ENCODE measurements around the gene SMG6.
"Not testable (repeated sequence)": the region's sequence is repeated elsewhere in the genome, so short reads cannot be mapped to it uniquely, and the experiment has no call there.

SMG6 gene

GRCh38 chr17:2263183-2264066 is 40.2 kb downstream of the SMG6 start:
- DNase-seq (ENCODE audit: low read depth): peak; percentile 62

DNA sequence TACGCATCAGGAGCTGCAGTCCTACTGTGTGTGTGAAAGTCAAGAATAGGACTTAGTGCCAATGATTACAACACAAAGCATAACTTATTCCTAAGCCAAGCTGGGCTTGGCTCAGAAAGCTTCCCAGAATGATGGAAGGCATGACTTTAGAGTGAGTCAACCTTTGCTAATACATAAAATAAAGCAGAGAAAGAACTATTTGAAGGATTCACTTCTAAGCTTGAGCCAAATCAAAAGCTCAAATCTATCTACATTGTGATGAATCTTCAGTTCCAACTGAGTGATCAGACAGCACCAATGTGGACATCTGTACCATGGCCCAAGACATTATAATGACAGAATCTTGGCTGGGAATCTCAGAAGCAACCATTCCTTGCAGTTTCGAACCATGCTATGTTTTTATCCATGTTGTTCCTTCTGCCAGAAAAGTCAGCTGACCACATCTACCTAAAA is 41.4 kb downstream of the SMG6 start:
- DNase-seq (ENCODE audit: low read depth): peak; percentile 94

DNA sequence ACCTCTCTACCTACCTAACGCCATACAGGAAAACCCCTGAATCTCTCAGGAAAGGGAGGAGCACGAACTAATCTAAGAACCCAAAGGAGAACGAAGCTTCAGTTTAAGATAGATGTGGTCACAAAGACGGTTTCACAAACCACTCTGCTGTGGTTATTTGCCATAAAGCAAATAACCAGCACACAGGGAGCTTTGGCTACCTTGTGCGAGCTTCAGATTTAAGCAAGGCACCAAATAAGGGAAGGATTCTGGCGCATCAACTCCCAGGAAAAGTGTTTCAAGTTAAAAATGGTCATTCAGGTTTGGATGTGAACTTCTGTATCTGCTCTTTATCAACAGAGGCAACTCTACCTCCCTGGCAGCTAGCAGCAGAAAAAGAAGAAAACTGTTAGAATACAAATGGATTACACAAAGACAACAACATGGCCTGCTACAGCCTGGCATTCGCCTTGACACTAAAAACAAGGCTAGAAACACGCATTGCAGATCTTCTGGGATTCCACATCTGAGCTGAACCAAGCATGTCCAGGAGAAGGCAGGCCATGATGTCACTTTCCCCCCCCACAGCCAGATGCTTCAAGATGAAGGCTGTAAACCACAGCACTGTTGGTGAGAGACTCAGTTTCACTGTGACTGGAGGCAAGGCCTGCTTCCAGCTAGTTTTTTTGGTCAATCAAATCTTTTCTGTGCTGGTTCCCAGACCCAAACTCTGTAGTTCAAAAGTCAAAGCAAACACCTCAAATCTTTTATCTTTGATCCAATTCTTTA is 43.6 kb downstream of the SMG6 start:
- peak; percentile 89 for DNase-seq (ENCODE audit: low read depth)

DNA sequence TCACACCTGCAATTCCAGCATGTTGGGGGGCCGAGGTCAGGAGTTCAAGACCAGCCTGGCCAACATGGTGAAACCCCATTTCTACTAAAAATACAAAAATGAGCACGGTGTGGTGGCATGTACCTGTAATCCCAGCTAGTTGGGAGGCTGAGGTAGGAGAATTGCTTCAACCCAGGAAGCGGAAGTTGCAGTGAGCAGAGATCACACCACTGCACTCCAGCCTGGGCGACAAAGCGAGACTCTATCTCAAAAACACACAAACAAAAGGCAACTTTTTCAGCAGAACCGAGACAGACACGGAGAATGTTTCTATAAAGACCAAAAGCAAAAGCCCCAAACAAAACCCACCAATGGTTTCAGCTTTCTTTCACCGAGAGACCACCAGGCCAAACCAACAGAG is 44.8 kb downstream of the SMG6 start:
- not testable (repeated sequence) for DNase-seq (ENCODE audit: low read depth)

- DNase-seq (ENCODE audit: low read depth): no peak
Measured at GRCh38 chr17:2253768-2254406, 49.7 kb downstream of the SMG6 start.

- no peak for DNase-seq (ENCODE audit: low read depth)
Measured at GRCh38 chr17:2253362-2253761, 50.2 kb downstream of the SMG6 start.

GRCh38 chr17:2251098-2251497 is 52.5 kb downstream of the SMG6 start:
- peak; percentile 49 for DNase-seq (ENCODE audit: low read depth)

DNA sequence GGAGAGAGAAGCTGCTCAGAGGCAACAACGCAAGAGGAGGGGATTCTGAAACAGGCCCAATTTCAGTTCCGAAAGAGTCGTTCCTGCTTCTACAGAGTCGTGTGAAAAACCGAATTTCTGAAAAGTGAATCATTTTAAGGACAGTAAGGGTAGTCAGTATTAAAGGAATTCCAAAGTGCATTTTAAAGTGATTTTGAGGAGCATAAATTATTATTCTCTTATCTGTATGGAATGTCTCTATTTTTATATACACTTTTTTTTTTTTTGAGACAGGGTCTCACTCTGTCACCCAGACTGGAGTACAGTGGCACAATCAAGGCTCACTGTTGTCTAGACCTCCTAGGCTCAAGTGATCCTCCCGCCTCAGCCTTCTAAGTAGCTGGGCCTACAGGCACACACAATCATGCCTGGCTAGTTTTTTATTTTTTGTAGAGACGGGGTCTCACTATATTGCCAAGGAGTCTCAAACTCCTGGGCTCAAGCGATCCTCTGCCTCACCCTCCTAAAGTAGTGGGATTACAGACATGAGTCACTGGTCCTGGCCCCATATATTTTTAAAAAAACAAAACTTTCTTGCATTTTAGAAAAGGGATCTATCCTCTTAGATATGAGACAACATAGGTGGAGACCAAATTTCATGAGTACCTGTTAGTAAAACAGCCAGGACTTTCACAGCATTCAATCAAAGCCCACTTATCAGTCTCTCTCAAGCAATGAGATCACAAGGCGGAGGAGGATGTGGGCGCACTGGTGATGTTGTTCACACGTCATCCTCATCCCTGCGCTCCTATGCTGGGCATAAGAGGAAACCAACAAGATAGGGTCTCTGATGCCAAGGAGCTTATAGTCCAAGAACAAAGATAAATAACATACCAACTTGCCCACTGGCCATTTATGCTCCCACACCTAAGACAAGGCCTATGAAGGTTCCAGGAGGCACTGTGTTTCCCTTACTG is 53.2 kb downstream of the SMG6 start:
- DNase-seq (ENCODE audit: low read depth): peak; percentile 90

DNA sequence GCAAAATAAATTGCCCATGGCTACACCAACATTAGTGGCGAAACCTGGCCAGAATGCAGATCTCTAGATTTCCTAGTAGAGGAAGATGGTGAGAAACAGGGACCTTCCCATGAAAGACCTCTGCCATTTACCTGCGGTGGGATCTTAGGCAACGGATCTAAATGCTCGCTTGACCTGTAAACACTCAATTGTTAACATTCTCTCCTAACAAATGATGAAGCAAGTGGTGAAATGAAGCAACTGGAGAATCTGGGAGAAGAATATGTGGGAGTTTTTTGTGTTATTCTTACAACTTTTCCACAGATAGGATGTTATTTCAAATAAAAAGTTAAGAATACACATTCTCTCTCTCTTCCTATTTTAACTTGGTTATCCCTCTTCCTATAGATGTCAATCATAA is 56.6 kb downstream of the SMG6 start:
- DNase-seq (ENCODE audit: low read depth): peak; percentile 69

DNA sequence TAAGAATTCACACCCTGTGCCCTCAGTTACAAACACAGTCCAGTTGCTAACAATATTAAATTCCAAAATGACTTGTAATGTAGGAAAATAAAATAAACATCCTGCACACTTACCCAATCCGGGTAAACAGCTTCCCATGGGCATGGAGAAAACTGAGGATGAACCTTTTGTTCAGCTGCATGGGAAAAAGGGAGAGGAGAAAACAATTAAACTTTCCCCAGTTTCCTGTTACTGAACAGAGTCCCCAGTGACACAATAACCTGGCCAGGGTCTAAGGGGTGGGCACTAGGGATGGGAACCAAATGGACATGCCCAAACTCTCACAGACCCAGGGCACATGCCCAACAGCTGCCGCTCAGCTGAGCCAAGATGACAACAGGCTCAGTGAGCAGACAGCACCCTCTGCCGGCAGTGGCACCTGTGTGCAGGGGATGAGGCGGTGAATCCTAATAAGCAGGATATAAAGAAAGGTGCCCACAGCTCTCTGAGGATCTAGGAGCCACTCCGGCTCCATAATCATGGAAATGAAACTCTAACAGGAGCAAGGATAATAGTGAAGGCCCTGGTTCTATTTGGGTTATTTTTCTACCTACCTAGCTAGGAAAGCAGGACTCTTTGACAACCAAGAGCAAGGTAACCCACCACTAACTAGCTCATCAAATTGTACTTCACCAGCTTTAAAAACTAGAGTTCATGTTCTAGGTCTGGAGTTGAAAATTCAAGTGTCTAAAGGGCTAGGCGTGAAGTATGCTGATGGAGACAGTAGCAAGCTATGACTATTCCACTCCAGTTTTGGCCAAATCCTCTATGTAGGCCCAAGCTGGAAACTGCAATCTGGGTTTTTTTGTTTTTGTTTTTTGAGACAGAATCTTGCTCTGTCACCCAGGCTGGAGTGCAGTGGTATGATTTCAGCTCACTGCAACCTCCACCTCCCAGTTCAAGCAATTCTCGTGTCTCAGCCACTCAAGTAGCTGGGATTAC is 58.8 kb downstream of the SMG6 start:
- peak; percentile 79 for DNase-seq (ENCODE audit: low read depth)

GRCh38 chr17:2243953-2244352 is 59.6 kb downstream of the SMG6 start:
- DNase-seq (ENCODE audit: low read depth): no peak

DNA sequence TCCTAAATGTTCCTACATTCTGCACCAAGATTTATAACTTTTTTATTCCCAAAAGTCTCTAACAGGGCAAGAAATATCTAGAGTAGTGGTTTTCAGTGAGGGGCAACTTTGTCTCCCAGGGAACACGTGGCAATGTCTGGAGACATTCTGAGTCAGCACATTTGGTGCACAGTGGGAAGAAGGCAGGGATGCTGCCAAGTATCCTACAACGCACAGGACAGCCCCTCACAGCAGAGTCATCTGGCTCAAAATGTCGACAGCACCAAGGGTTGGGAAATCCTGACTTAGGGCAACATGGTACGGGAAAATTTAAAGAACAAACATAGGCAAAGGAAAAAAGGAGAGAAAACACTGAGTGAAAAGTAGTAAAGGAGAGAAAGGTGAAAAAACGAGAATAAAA is 61.8 kb downstream of the SMG6 start:
- peak; percentile 91 for DNase-seq (ENCODE audit: low read depth)

DNA sequence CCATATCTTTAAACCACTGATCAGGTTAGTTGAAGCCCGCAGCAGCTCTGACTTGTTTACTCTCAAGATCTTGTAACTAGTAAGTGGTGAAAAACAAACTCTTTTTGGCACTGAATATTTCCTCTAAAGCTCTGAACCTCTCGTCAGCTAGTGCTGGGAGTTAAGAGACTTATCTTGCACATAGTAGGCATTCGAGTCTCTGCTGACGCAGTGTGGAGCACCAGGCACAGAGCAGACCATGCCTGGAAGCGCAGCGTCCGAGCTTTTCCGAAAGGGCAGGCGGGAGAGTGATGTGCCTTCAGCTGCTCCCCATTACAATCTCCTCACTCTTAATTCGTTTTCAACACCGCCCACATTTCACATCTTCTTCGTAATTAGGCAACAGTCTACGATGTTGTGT is 63.0 kb downstream of the SMG6 start:
- no peak for DNase-seq (ENCODE audit: low read depth)

DNA sequence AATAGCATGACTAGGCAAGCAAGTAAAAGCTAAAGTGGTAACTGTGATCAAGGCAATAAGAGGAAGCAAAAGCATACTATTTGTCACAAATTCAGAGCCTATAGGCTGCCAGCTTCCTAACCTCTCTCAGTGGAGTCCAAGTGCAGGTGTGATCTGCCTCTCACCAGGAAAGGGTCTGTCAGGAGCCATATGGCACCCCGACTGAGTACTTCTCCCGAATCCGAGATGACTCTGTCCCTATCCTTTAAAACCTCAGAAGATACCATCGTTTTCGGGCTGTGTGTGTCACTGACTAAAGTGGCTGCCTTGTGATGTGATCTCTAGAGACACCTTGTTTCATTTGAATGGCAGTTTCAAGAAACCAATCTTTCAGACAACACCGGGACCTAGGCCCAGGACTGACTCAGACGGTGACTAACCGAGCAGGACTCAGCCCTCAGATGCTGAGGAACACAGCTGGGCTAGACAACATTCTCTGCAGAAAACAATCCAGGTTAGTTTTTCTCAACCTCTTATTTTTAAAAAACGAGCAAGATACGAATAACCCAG is 63.6 kb downstream of the SMG6 start:
- peak; percentile 90 for DNase-seq (ENCODE audit: low read depth)

GRCh38 chr17:2239170-2239551 is 64.4 kb downstream of the SMG6 start:
- DNase-seq (ENCODE audit: low read depth): no peak

DNA sequence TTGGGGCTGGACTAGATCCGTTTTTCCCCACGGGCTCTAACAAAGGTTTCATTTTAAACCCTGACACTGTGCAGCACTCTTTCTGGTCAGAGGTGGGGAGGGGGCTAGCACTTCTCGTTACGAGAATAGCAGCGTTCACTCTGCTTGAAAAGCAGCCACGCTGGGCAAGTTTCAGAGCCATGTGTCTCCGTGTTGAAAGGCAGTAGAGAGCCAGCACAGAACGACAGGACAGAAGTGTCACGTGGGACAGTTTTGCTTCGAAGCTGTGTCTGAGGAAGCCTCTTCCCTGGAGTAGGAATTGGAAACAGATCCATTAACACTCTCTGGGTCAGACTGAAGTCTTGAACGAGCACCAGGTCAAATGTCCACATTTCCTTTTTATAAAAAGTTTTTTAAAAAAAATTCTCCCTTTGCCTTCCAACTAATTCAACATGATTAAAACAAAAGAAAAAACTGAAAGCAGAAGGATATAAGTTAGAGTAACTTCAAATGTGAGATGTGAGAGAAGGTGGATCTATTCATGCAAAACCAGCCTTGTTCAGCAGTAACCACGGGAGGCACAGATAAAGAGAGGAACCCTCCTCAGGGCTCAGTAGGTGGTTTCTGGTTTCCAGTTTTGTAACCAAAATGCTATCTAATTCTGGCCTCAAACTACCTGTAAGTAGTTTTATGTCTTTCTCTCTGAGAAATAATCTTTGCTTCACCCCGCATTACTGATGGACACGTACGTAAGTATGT is 65.0 kb downstream of the SMG6 start:
- DNase-seq (ENCODE audit: low read depth): no peak

- no peak for DNase-seq (ENCODE audit: low read depth)
Measured at GRCh38 chr17:2237950-2238349, 65.6 kb downstream of the SMG6 start.

DNA sequence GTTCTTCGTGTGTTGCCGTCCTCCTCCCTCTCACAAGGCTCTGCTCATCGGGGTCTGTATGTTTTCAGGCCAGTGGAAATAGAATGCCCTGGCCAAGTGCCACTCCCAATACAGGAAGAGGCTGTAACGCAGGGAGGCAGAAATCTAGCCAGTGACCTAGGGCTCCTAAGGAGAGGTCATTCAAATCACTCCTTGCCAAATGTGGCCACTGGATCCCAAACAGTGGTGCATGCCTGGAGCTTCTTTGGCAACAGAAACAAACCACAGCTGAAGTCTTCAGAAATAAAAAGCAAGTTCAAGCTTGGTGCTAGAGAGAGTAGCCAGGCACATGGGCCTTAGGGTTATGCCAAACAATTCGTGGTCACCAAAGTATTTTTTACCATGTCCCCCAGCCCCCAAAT is 66.1 kb downstream of the SMG6 start:
- DNase-seq (ENCODE audit: low read depth): peak; percentile 52

DNA sequence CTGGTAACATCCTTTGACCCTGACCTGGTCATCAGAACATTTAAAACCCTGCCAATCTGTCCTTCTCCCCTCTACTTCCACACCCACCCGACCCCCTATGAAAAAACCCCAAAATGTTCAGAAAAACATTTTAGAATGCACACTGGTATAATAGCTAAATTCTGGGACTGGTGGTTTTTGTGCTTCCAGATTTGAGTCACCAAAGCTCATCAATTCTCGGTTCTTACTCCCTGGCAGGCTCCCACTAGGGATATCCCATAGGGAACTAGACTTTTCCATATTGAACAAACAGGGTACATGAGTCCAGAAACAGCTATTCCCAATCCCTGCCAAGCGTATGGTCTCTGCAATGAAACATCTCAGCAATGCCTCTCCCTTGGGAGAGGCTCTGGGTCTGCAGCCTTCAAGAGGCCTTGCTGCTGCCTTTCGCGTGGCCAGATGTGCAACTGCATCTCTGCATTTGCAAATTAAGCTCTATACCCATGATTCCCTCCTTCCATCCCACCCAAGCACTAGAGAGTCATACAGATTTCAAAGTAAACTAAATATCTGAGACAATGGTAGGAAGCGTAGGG is 67.7 kb downstream of the SMG6 start:
- no peak for DNase-seq (ENCODE audit: low read depth)
